GM12891 (cell line): ENCODE measurements around the gene MOB3B.

Experiments used
- POLR2A ChIP-seq: IDR thresholded peaks from 2 replicates; pipeline ENCODE4 v1.6.1; 2011; ENCODE audit warnings: low read depth, low read length, control low read depth
- POLR2AphosphoS5 ChIP-seq: IDR thresholded peaks from 2 replicates; pipeline ENCODE4 v1.6.1; 2011; ENCODE audit warnings: low read depth, low read length, control low read depth

DNA sequence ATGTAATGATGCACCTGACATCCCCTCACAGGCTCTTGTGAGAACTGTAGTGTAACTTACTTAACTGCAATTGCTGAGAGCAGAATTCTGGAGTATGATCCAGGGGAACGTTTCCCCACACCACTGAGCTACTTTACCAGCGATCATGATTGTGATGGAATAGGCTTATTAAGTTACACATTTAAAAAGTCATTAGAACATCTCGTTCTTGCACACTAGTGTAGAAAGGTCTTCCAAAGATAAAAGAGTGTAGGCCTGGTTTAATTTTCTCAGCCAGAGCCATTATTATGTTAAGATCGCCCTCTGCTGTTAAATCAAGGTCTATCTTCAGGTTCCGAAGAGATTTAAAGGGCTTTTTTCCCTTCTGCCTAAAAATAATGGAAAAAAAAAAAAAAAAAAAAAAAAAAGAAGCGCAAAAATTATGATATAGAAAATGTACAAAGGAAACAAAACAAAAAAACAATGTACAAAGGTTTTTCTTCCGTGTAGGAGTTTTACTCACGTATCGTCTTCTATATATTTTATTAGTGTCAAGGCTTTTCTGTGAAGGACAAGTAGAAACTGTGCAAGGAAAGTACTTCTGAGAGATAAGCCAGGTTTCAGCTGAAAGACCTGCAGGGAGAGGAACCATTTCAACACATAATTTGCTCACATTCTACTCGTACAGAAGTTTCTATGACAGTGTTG is 18.6 kb upstream of the MOB3B start:
- TF ChIP-seq POLR2A (no peak), POLR2AphosphoS5 (no peak)
